AG10803 (cell line): Measurements from ENCODE around the gene DPY19L3.

ENCODE experiments used
- DNase-seq: peaks from one replicate; pipeline ENCODE4 v3.0.0; 2010; ENCODE audit warnings: low read depth
- H3K4me3 ChIP-seq: 2 replicates; pipeline ENCODE4 v1.5.1; 2011; ENCODE audit warnings: mild to moderate bottlenecking, low read length, control low read depth
- CTCF ChIP-seq: conservative IDR thresholded peaks from 2 replicates; pipeline ENCODE4 v1.5.1; 2011; ENCODE audit warnings: mild to moderate bottlenecking, low read length, control low read depth, inconsistent platforms

Gene DPY19L3

GRCh38 chr19:32471811-32472210 lies 66.2 kb downstream of the DPY19L3 start:
- H3K4me3 ChIP-seq: no peak overlapping the region
- DNase-seq: no peak
- no peak for TF ChIP-seq CTCF

GRCh38 chr19:32475141-32476031 lies 69.8 kb downstream of the DPY19L3 start:
- DNase-seq: no peak
- TF ChIP-seq CTCF: no peak
- no peak overlapping the region for H3K4me3 ChIP-seq

GRCh38 chr19:32476032-32476350 lies 70.4 kb downstream of the DPY19L3 start:
- TF ChIP-seq CTCF: no peak
- no peak overlapping the region for H3K4me3 ChIP-seq
- DNase-seq: no peak

GRCh38 chr19:32480321-32480720 lies 74.8 kb downstream of the DPY19L3 start:
- no peak for DNase-seq
- no peak for TF ChIP-seq CTCF
- no peak overlapping the region for H3K4me3 ChIP-seq

- H3K4me3 ChIP-seq: no peak overlapping the region
- TF ChIP-seq CTCF: no peak
Measured at GRCh38 chr19:32483574-32483973, 78.0 kb downstream of the DPY19L3 start.

GRCh38 chr19:32489971-32490370 lies 84.4 kb downstream of the DPY19L3 start:
- no peak for TF ChIP-seq CTCF
- DNase-seq: peak; percentile 66
- H3K4me3 ChIP-seq: no peak overlapping the region

More at GRCh38 chr19:32483574-32483973, 78.0 kb downstream of the DPY19L3 start:
- DNase-seq: no peak

GRCh38 chr19:32497391-32497790 lies 91.8 kb downstream of the DPY19L3 start:
- no peak for DNase-seq
- no peak for TF ChIP-seq CTCF
- no peak overlapping the region for H3K4me3 ChIP-seq
